C1 segment of cervical spinal cord (tissue), 14 donors: ENCODE results near the gene MFAP4.

Experiments used
- DNase-seq, 14 donors: peaks; one replicate each; lab custom pipeline; 2025; lab: John Stamatoyannopoulos, UW

MFAP4 gene, protein sequence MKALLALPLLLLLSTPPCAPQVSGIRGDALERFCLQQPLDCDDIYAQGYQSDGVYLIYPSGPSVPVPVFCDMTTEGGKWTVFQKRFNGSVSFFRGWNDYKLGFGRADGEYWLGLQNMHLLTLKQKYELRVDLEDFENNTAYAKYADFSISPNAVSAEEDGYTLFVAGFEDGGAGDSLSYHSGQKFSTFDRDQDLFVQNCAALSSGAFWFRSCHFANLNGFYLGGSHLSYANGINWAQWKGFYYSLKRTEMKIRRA

DNA sequence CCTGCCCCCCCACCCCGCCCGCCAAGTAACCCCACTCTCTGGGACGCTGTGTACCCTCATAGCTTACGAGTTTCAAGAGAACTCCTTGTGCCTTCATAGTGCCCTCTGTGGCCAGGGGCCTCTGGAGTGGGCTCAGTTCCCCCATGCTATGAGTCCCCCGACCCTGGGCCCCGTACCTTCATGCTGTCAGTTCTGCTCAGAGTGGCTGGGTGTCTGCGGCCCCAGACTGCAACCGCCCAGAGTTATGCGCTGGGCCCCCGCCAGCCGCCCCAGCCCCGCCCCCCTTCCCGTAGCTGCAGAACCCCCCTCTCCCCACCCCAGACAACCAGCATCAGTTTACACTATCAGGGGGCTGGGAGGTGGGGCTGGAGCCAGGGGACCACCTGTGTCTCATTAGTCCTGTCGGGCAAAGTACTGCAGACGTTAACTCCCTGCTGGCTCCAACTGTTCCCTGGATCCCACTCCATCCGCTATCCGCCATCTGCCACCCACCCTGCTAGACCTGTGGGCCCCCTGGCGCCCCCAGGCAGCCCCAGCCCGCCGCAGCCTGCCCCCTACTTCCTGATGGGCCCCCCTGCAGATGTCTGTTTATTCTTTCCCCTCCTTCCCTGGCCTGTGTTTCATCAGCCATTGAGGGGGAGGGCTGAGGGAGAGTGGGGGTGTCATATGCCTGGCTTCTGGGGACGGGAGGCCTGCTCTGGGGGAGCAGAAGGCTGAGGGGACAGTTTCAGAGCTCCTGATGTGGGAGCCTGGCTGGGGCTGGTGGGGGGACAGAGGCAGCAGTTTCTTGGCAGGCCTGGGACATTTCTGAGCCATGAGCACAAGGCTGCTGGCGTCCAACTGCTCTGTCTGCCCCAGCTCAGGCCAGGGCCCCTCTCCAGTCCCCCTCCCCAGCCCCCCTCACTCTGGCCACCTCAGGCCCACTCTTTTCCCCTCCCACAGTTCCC is at the start of gene MFAP4:
Gene MFAP4, minus strand, starts transcription at position 217 of the 947 bp plus-strand sequence. Its CDS starts 35 bp downstream, at position 182.
- peak in 9 of 14 donors; percentile 15 to 58 (median 35) for DNase-seq

DNA sequence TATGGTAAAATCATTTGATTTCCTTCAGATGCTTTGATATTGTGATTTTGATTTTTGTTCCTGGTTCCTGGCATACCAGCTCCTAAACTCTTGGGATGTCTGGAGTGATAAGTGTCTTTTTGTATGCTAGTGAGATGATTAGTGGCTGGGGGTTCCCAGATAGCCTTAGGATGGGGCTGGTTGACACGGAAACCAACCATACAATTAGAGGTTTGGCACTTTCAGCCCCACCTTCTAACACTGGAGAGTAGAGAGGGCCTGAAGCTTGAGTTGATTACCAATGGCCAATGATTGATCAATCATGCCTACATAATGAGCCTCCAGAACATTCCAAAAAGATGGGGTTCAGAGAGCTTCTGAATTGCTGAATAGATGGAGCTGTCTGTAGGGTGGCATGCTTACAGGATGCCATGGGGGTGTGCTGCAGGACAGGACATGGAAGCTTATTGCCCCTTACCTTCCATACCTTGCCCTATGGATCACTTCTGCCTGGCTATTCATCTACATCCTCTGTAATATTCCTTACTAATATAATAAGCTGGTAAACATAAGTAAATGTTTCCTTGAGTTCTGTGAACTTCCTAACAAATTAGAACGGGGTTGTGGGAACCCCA is 46.8 kb upstream of the MFAP4 start:
- DNase-seq, result no peak

DNA sequence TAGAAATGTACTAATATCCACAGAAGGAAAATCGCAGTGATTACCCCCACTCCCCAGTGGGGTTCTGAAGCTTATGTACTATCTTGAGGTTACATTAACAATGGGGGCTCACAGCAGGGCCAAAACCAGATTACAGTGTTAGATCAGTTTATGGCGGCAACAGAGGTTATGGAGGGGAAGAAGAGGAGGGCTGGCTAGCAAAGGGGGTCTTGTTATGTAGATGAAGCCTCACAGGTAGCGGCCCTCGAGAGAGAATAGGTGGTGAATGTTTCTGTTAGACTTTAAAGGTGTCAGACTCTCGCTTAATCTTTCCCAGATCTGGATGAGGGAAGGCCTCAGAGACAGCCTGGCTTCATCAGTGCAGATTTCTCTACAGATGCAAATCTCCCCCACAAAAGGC is 46.3 kb upstream of the MFAP4 start:
- no peak for DNase-seq

DNA sequence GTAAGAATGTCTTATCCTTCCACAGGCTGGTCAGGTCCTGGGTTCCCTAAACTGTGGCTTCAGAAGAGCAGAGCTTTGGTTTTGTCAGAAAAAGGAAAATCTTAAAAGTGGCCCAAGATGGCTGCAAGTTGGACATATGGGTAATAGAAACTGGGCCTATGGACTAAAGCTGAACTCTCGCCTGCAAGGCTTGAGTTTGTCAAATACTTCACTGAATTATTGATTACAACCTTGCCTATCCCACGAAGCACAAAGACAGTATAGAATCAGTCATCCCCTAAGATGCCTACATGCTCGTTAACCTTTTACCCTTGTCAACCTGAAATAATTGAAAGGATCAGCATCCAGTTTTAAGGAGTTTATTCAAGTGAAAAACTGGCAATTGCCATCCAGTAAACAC is 44.7 kb upstream of the MFAP4 start:
- DNase-seq, result no peak

DNA sequence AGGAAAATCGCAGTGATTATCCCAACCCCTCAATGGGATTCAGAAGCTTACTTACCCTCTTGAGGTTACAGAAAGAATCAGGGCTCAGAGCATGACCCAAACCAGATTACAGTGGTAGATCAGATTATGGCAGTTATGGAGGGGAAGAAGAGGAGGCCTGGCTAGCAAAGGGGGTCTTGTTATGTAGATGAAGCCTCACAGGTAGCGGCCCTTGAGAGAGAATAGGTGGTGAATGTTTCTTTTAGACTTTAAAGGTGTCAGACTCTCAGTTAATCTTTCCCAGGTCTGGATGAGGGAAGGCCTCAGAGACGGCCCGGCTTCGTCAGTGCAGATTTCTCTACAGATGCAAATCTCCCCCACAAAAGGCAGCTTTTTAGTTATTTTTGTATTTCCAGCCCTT is 39.6 kb upstream of the MFAP4 start:
- no peak for DNase-seq

DNA sequence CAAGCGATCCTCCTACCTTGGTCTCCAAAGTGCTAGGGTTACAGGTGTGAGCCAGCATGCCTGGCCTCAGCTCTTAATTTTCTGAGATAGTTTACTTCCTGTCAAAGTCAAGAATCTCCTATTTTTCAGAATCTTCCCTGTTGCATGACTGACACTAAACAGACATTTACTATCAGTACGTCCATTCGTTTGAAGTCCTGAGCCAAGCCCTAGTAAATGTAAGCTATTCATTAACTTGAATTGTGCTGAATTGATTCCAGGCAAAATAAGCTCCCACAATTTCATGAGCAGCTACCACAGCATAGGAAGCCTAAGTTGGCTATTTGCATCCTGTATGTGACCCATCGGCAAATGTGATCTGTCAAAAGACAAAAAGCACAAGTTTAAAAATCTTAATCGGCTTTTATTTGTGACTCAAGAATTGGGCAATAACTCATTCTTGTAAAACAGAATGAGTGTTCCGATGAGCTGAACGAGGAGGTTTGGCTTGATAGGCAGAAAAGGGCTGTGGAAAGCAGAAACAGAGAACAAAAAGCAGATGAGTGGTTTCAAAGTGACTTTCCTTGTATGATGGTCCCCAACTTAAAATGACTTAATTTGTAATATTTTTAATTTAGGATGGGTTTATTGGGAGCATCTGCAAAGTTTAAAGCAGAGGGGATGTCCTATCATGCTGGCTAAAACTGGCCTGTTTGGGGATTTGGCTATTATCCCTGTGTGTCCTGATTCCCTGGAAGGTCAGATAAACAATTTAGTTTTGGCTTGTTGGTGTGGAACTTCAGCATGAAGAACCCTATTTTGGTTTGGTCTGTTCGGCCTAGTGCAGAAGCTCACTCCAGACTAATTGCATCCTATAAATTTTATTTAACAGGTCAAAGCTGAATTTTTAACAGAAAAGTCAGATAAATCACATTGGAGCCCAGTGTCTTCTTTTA is 38.2 kb upstream of the MFAP4 start:
- no peak for DNase-seq

DNA sequence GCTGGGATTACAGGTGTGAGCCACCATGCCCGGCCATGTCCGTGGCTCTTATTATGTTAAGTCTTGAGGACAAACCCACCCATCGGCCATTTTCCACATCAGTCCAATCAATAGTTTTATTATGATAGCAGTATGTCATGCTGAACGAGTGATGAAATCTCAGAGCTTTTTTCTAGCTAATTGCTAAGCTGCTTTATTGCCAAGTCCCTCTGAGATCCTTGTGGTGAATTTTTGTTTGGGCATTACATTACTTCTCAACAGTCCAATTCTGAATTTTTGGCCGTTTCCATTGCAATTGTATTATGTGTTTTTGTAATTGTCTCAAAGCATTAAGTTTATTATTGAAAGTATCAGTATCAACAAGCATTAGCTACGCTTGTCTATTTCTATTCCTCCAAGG is 34.9 kb upstream of the MFAP4 start:
- DNase-seq, result no peak

DNA sequence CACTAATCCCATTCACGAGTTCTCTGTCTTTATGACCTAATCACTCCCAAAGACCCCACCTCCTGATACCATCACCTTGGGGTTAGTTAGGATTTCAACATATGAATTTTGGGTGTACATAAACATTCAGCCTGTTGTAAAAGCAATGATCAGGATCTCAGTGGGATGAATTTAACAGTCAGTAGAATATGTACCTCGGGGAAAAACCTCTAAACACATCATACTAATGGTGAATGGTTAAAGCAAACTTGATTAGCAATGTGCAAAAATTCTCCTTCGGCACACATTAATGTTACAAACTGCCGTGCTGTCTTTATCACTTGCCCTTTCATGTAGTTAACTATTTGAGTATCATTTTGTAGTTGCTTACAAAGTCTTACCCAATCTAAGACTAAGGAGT is 34.2 kb upstream of the MFAP4 start:
- no peak for DNase-seq

DNA sequence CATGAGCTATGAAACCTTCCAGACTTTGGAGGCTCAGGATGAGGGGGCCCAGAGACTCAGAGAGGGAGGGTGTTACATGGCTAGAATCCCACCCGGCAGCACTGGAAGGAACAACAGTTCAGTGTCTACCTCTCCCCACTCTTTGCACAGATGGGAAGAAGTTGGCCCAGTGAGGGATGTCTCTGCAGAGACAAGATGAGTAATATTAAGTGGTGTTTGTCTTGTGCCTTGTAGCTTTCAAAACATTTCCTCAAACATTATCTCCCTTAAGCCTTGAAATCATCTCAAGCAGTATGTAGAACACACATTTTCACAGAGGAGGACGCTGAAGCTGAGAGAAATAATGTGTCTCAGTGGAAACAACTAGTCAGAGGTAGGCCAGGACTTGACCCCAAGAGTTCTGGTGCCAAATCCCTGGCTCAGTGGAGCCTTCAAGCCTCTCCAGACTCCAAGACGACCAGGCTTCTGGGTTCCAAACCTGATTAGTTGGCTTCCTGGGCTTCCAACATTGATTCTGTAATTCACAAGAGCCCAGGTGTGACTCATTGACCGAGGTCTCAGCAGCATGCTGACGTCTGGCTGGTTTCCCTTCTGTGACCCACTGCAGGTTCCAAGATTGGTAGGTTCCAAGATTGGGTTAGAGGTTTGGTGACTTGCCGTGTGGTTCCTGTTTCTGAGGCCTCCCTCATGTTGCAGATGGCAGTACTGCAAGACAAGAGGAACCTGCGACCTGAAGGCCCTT is 31.4 kb upstream of the MFAP4 start:
- peak in 1 of 14 donors; percentile 21 for DNase-seq

DNA sequence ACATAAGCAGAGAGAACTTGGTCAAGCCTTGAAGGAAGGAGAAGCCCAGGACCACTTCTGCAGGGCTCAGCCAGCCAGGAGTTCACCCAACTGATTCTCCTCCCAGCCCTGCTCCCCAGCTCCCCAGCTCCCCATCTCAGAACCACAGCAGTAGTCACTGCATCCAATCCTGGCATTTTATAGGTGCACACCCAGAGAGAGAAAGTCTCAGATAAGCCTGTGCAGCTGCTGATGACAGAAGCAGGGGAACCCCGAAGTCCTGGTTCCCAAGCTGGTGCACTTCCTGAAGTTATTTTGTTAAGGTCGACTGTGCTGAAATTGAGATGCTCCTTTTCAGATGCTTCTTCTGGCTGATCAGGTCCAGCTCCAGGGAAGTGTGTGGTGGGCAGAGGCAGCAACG is 30.6 kb upstream of the MFAP4 start:
- no peak for DNase-seq

DNA sequence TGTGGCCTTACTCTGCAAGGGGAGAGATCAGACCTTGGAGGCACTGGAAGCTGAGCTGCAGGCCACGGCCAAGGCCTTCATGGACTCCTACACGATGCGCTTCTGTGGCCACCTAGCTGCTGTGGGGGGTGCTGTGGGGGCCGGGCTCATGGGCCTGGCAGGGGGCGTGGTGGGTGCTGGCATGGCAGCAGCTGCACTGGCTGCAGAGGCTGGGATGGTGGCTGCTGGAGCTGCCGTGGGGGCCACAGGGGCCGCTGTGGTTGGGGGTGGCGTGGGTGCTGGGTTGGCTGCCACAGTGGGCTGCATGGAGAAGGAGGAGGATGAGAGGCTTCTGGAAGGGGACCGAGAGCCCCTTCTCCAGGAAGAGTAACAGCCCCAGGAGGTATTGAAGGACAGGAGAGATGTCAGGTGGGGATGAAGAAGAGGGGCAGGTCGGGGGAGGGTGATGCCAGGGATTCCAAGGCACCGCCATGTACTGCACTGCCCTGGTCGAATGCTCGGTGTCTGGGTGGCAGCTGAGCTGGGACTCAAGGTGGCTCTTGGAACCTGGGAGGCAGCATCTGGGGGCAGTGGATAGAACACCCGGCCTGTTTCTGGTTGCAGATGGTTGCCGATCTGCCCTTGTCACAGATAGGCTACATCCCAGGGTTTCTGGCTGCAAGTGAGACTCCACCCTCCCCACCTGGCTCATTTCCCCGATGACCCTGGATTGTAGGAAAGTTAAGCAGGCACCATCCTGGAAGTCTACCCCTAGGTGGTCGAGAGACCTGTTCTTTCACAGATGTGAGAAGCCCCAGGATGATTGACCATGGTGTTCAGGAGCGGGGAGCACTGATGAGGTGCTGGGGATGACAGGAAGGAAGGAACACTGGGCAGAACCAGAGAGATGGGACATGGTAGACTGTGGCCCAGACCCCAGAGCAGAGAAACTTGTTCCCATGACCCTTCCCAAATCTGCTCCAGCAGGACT is 29.1 kb upstream of the MFAP4 start:
- no peak for DNase-seq

DNA sequence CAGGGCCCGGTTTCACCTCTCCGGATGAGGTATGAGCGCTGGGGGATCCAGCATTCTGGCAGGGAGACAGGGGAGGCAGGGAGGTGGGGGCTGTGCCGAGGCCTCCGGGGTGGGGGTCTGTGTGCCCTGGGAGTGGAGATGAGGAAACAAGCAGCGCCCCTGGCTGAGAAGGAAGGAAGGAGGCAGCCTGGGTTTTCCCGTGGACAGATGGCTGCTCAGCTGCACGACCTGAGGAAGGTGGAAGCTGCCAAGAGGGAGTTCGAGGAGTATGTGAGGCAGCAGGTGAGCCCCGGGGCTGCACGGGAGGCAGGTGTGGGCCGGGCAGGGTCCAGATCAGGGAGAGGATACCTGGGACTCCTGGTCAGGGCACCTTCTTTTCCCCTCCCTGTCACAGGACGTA is 28.3 kb upstream of the MFAP4 start:
- DNase-seq, result peak in 1 of 14 donors; percentile 78

DNA sequence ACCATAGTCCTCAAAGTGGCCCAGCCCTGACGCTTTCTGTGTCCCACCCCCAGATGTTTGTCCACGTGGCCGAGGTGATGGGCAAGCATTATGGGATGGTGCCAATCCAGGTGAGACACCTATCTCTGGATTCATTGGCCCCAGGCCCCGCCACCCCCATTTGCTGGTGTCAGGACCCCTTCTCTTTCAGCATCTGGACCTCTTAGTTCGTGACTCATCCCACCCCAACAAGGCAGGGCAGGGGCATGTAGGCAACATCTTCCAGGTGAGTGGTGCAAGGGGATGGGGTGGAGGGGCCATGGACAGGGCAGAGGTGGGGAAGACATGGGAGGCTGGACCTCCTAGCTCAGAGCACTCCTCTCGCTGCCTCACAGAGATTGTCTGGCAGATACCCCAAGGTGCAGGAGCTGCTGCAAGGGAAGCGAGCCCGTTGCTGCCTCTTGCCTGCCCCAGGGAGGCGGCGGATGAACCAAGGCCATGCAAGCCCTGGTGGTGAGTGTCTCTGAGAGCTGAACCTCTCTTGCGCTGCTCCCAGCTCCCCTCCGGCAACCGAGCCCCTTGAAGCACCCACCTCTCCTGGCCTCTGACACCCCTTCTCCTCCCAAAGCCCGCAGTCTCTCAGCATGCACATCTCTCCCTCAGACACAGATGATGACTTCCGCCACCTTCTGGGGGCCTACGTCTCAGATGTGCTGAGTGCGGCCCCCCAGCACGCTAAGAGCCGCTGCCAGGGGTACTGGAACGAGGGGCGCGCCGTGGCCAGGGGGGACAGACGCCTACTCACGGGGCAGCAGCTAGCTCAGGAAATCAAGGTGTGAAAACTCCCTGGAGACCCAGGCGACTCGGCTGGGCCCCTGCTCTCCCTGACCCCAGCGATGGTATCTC is 27.6 kb upstream of the MFAP4 start:
- DNase-seq, result peak in 1 of 14 donors; percentile 40

DNA sequence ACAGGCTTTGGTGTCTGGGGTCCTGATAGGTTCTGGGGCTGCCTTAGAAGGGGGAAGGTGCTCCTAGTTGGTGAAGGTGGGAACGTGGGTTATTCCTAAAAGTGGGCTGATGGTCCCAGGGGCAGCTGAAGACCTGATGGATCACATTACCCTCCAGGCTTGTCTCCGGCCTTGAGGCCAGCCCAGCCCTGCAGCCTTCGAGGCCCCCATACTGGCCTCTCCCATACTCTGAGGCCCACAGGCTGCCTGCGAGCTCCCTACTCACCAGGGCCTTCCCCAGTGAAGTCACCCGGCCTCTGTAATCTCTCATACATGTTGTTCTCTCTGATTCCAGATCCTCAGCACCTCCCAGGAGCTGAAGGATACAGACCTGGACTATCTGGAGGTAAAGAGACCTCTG is 26.8 kb upstream of the MFAP4 start:
- DNase-seq, result no peak

DNA sequence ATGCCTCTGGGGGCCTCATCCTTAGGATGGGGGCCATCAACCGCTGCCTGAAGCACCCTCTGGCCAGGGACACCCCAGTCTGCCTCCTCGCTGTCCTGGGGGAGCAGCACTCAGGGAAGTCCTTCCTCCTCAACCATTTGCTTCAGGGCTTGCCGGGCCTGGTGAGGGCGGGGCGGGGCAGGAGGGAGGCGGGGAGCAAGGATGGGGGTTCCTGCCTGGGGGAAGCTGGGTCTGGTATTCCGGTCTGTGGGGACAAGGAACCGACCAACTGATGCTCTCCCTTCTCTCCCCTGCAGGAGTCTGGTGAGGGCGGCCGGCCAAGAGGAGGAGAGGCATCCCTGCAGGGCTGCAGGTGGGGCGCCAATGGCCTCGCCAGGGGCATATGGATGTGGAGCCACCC is 26.0 kb upstream of the MFAP4 start:
- peak in 1 of 14 donors; percentile 53 for DNase-seq

DNA sequence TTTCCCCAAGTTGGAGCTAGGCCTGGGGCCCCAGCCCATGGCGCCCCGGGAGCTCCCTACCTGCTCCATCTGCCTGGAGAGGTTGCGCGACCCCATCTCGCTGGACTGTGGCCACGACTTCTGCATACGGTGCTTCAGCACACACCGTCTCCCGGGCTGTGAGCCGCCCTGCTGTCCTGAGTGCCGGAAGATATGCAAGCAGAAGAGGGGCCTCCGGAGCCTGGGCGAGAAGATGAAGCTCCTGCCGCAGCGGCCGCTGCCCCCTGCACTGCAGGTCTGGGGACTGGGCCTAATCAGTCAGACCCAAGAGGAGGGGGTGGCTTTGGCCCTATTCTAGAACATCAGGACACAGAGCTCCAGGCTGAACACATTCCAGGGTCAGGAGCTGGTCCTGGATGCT is 25.5 kb upstream of the MFAP4 start:
- DNase-seq, result peak in 1 of 14 donors; percentile 49

DNA sequence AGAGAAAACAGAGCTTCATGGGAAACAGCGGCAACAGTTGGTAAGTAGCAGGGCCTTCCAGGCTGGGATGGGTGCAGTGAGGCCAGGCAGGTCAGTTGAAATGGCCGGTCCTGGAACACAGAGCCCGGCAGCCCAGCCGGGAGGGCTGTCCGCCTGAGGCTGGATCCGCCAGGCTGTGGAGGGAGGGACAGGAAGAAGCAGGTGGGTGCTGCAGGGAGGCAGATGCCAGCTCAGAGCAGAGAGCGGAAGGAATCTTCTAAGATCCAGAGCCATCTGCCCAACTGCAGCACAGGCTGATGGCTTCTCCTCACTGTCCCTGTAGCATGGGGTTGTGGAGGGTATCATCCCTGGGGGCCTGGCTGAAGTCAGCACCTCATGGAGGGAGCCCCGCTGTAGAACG is 24.6 kb upstream of the MFAP4 start:
- peak in 1 of 14 donors; percentile 83 for DNase-seq
